ENCODE results near the gene PCGF5. TPM values are rescaled to one million over a fixed set of nuclear protein-coding genes. Genes with fewer than 3 reads are reported as not detected.

PCGF5 gene
- total RNA-seq, 1 experiment from 2014 or later: 17.3 TPM

- BruUV-seq (replicated peaks): no TSS peak
- no peaks in the 10 kb centered on the region for H3K4me1 ChIP-seq (ENCODE audit: insufficient read depth, low read length, poor library complexity, severe bottlenecking)
- POLR2A ChIA-PET (ENCODE audit: low non-redundant PET): no interaction called here
Measured at GRCh38 chr10:91271886-91272285, 51.4 kb downstream of the PCGF5 start.

GRCh38 chr10:91284486-91285090 lies 64.1 kb downstream of the PCGF5 start:
- Histone ChIP-seq H3K4me3 (ENCODE audit: low read depth, low read length, poor library complexity, severe bottlenecking) (no peak overlapping the region), H3K27ac (ENCODE audit: low read depth, low read length, poor library complexity, severe bottlenecking) (no peak overlapping the region), H3K4me1 (ENCODE audit: insufficient read depth, low read length, poor library complexity, severe bottlenecking) (no peaks in the 10 kb centered on the region), H3K27me3 (replicated peaks; ENCODE audit: insufficient read depth, low read depth, low read length, poor library complexity) (no peaks in the 10 kb centered on the region), H3K9me3 (ENCODE audit: low read depth, low read length, poor library complexity, severe bottlenecking) (no peaks in the 10 kb centered on the region), H3K36me3 (ENCODE audit: insufficient read depth, low read length, poor library complexity, severe bottlenecking) (no peaks in the 10 kb centered on the region)
- CTCF ChIA-PET: no interaction called here
- POLR2A ChIA-PET (ENCODE audit: low non-redundant PET): no interaction called here
- TF ChIP-seq CTCF (conservative IDR thresholded peaks at IDR 0.05; ENCODE audit: low read depth, low read length) (no peak), EZH2 (IDR thresholded peaks at IDR 0.05; ENCODE audit: borderline replicate concordance, low read depth, low read length, poor library complexity, severe bottlenecking) (no peak)
- intact Hi-C loops (cut with micrococcal nuclease; ENCODE audit: unreplicated experiment): no loop called here
- DNase-seq (ENCODE audit: low spot score): no peak
- no TSS peak for BruUV-seq (replicated peaks)

More at GRCh38 chr10:91271886-91272285, 51.4 kb downstream of the PCGF5 start:
- no peaks in the 10 kb centered on the region for H3K9me3 ChIP-seq (ENCODE audit: low read depth, low read length, poor library complexity, severe bottlenecking)
- no peak for DNase-seq (ENCODE audit: low spot score)
- H3K27me3 ChIP-seq (replicated peaks; ENCODE audit: insufficient read depth, low read depth, low read length, poor library complexity): no peaks in the 10 kb centered on the region
- no peak overlapping the region for H3K4me3 ChIP-seq (ENCODE audit: low read depth, low read length, poor library complexity, severe bottlenecking)
- TF ChIP-seq EZH2 (IDR thresholded peaks at IDR 0.05; ENCODE audit: borderline replicate concordance, low read depth, low read length, poor library complexity, severe bottlenecking) (no peak), CTCF (conservative IDR thresholded peaks at IDR 0.05; ENCODE audit: low read depth, low read length) (no peak)
- CTCF ChIA-PET: no interaction called here
- H3K36me3 ChIP-seq (ENCODE audit: insufficient read depth, low read length, poor library complexity, severe bottlenecking): no peaks in the 10 kb centered on the region
- H3K27ac ChIP-seq (ENCODE audit: low read depth, low read length, poor library complexity, severe bottlenecking): no peak overlapping the region
- intact Hi-C loops (cut with micrococcal nuclease; ENCODE audit: unreplicated experiment): no loop called here

- no peak for DNase-seq (ENCODE audit: low spot score)
- no TSS peak for BruUV-seq (replicated peaks)
- POLR2A ChIA-PET (ENCODE audit: low non-redundant PET): no interaction called here
- Histone ChIP-seq H3K4me3 (ENCODE audit: low read depth, low read length, poor library complexity, severe bottlenecking) (no peak overlapping the region), H3K27ac (ENCODE audit: low read depth, low read length, poor library complexity, severe bottlenecking) (no peak overlapping the region), H3K4me1 (ENCODE audit: insufficient read depth, low read length, poor library complexity, severe bottlenecking) (no peaks in the 10 kb centered on the region), H3K36me3 (ENCODE audit: insufficient read depth, low read length, poor library complexity, severe bottlenecking) (no peaks in the 10 kb centered on the region), H3K27me3 (replicated peaks; ENCODE audit: insufficient read depth, low read depth, low read length, poor library complexity) (no peaks in the 10 kb centered on the region), H3K9me3 (ENCODE audit: low read depth, low read length, poor library complexity, severe bottlenecking) (no peaks in the 10 kb centered on the region)
- CTCF ChIA-PET: no interaction called here
- intact Hi-C loops (cut with micrococcal nuclease; ENCODE audit: unreplicated experiment): no loop called here
- no peak for TF ChIP-seq CTCF (conservative IDR thresholded peaks at IDR 0.05; ENCODE audit: low read depth, low read length)
- TF ChIP-seq EZH2 (IDR thresholded peaks at IDR 0.05; ENCODE audit: borderline replicate concordance, low read depth, low read length, poor library complexity, severe bottlenecking): no peak
Measured at GRCh38 chr10:91286572-91286971, 66.1 kb downstream of the PCGF5 start.

Data from A673 (cell line).